Peyer's patch (tissue), 4 donors: Measurements from ENCODE around the gene OR2T8.

Experiments
- POLR2A ChIP-seq, 2 donors: fragments of 450-650 bp; IDR thresholded peaks; one replicate each; pipeline ENCODE4 v1.5.1; 2017; ENCODE audit warnings: antibody characterized with exemption in 2 of 2, mild to moderate bottlenecking in 2 of 2, moderate library complexity in 2 of 2
- TF ChIP-seq, protein P1 (sequence below), 6 experiments: fragments of 450-650 bp in 4 of 6; fragments of 200-600 bp in 2 of 6; sonication (generic) in 1 of 6; IDR thresholded peaks; one replicate each; pipeline ENCODE4 v1.5.1; 2017 to 2019; ENCODE audit warnings: antibody characterized with exemption in 6 of 6, mild to moderate bottlenecking in 3 of 6, moderate library complexity in 1 of 6

DNA sequence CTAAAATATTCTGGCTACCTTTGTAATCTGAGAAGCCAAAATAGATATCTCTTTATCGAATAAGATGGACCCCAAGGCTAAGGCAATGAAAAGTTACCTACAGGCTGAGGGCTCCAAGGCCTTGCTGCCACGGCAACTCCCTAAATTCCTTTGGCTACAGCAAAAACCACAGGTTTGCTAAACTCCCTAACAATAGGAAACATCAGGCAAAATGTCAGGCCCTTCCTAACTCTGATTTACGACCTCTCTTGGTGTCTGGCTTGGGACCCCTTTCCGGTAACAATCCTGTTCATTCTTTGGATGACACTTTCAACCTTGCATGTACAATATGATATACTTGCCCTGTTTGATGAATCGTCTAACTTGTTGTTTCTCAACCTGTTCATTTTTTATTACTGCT is 11.3 kb upstream of the OR2T8 start:
- TF ChIP-seq POLR2A (IDR thresholded peaks at IDR 0.05): no peak
- TF ChIP-seq, protein P1, sequence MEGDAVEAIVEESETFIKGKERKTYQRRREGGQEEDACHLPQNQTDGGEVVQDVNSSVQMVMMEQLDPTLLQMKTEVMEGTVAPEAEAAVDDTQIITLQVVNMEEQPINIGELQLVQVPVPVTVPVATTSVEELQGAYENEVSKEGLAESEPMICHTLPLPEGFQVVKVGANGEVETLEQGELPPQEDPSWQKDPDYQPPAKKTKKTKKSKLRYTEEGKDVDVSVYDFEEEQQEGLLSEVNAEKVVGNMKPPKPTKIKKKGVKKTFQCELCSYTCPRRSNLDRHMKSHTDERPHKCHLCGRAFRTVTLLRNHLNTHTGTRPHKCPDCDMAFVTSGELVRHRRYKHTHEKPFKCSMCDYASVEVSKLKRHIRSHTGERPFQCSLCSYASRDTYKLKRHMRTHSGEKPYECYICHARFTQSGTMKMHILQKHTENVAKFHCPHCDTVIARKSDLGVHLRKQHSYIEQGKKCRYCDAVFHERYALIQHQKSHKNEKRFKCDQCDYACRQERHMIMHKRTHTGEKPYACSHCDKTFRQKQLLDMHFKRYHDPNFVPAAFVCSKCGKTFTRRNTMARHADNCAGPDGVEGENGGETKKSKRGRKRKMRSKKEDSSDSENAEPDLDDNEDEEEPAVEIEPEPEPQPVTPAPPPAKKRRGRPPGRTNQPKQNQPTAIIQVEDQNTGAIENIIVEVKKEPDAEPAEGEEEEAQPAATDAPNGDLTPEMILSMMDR (IDR thresholded peaks at IDR 0.05): no peak
